GM18858 (cell line): ENCODE data around the gene C1orf115.
"Not testable (repeated sequence)": the region's sequence is repeated elsewhere in the genome, so short reads cannot be mapped to it uniquely, and the experiment has no call there.

Experiments used
- ATAC-seq: cut with Tn5 transposase; IDR thresholded peaks from one replicate; pipeline ENCODE4 v1.9.1; 2021; ENCODE audit not compliant: unreplicated experiment

C1orf115 gene

DNA sequence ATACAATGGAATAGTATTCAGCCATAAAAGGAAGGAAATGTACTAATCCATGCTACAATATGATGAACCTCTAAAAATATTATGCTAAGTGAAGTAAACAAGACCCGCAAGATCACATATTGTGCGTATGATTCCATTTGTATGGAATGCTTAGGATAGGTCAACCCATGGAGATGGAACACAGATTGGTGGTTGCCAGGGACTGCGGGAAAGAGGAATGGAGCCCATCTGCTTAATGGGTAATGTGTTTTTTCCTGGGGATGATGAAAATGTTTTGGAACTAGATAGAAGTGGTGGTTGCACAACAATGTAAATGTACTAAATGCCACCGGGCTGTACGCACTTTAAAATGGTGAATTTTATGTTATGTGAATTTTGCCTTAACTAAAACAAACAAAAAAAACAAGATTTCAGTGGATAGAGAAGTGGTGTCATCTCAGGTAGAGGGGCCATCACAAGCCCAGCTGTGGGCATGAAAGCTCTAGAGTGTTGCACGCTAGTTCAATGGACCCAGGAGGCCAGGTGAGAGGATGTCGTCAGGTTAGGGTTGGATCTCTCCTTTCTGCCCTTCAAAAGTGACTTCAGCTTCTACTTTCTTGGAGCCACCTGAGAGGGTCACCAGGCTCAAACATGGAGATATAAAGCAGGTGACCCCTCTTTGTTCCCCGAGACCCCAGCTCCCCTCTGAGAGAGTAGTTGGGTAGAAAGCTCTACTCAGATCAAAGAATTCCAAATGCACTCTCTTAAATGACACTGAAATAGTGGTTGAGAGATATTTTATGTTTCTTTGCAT is 2.5 kb downstream of the C1orf115 start:
- no peak for ATAC-seq

DNA sequence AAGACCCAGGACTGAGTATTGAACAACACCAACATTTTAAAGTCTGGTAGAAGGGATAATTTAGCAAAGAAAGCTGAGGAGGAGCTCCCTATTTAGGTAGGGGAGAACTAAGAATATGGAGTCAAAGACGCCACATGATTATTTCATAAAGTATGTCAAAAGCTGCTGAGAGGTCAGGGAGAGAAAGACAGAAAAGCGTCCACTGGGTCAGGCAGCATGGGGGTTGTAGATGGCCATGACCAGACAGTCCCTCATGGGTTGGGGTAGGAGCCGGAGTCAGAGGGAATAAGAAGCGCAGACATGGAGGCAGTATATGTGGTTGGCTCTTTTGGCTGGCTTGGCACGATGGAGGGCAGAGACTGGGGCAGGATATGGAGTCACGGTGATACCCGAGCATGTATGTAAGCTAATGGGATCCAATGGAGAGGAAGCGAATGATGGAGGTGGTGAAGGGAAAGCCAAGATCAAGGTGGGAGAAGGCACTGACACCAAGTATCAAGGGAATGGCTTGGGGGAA is 4.8 kb downstream of the C1orf115 start:
- ATAC-seq, result no peak

DNA sequence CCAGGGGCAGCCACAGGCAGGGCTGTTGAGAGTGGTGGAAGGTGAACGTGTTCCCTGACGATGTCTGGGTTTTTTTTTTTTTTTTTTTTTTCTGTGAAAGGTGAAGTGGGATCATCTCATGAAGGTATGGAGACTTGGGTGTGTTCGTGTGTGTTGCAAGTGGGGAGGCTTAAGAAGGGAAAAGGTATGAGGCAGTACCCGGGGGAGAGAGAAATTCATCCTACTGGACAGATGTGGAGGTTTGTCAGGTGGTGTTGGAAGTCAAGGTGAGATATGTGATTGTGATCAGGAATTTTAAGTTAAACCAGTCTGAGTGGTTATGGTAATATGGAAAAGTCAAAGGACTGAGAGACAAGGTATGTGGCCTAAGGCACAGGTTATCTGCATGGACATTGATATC is 5.3 kb downstream of the C1orf115 start:
- ATAC-seq, result no peak

DNA sequence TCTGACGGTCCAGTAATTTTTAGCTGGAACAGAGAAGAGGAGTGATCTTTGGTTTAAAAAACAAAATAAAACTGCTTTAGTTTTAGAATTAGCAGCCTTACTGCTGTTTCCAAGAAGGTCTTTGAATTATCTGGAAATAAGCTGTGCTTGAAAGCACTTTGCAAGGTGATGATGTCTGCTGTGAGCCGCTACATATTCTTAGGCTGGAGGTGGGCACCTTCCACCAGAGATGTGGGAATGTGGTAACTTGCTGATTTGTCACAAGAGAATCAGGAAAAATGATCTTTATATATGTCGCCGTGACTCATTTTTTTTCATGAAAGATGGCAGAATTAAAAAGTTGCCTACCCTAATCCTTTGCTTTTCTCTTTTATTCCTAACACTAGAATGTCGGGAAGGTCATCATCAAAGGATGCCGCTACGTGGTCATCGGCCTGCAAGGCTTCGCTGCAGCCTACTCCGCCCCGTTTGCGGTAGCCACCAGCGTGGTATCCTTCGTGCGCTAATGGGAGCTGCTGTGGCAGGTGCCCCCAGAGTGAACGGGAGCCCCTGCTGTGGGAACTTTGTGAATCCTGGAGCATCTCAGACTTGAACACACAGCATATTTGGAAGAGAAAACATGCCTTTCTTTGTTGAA is 6.2 kb downstream of the C1orf115 start:
- no peak for ATAC-seq

DNA sequence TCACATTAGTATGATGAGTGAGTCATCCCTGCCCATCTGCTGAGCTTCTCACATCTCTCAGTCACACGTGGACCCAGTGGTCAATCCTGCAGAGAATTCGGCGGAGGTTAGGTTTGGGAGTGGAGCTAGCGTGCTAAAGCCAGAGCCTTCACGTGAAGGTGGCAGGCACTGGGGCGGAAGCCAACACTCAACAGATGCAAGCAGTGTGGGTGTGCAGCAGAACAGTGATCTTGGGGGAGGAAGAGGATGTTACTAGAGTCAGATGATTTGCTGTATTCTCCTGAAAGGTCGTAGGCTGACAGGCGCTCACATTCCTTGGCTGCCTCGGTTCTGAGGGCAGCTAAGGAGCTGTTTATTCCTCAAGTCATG is 6.7 kb downstream of the C1orf115 start:
- ATAC-seq, result no peak

DNA sequence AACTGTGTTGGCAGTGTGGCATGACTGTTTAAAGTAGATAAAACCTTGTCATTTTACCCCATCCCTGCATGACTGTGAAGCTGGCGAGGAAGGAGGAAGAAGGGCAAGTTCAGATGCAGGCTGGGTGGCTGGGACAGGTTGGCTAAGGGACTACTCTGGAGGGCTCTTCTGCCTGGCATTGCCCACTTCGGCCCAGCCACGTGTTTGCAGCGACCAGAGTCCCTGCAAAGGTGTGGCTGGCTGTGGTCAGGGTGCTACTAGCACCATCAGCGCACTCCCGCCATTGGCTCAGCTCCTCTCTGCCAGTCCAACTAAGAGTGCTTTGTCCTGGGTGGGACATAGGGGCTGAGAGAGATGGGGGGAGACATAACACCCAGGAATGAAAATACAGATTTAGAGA is 7.2 kb downstream of the C1orf115 start:
- no peak for ATAC-seq

DNA sequence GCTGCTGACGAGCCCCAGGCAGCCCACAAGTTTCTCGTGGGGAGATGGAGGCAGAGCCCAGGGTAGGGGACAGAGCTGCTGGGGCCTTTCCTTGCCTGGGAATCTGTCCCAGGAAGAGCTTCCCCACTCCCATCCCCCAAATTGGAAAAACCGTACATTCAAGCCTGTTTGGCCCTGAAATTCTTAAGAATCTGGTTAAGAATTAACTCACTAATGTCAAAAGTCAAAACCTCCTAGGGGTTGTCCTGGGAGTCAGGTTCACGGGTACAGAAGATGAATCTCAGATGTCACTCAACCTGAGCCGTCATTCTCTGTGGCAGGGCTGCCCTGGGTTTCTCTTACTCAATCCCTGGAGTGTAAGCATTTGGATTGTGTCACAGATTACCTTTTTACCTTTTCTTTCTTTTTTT is 8.4 kb downstream of the C1orf115 start:
- ATAC-seq, result no peak

DNA sequence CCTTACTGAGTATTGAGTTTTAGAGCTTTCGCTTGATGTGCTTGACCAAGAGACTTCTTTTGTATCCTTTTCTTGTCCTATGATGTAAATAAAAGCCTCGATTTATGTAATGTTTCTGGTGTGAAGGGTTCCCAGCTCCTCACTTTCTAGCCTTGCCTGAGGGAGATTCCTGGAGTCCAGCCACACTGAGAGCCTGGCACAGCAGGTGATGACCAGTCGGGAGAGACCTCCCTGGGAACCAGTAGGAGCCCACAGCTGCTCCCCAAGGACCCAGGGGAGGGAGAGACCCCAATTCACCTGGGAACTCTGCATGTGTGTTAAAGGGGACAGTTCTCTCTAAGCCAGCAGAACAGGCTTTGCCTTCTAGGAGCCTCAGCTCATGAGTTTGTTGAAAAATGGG is 8.9 kb downstream of the C1orf115 start:
- no peak for ATAC-seq

DNA sequence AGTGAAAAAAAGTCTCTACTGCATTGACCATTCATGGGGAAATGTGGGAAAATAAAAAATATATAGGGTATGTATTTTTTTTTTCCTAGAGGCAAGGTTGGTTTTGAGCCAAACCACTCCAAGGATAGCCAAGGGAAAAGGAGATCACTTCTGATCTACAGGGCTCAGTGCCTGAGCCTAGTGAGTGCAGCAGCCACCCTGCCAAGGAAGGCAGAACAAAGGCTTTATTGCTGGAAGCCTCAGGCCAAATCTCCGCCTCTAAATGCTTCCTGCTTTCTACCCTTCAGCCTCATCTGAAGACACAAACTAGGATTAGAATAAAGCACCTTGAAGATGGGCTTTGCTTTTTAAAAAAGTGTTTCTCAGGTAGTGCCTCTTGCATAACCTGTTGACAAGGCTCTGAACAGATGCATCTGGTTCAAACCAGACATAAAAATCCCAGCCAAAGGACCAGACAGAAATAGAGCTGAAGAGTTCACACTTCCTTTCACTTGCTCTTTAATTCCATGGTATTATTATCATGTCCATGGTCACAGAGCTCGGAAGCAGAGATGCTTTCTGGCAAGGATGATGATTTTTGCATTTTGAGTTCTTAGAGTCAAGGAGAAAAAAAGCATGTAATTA is 10.5 kb downstream of the C1orf115 start:
- ATAC-seq, result no peak

DNA sequence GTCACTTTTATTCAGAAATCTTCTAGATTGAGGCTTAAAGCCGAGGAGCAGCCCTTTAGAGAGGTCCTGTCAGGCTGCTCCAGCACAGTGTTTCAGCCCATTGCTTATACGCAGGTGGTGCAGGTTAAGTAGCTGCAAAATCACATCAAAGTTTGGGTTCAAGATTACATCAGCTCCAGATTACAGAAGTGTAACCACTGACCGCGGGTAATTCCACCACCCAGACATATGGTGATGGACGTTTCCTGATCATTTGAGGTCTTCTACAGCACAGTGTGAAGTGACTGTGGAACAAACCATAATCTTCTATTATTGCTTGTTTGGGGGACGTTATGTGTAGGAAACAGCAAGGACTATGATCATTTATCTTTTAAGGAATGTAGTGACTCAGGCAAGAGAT is 11.8 kb downstream of the C1orf115 start:
- peak; percentile 58 for ATAC-seq

DNA sequence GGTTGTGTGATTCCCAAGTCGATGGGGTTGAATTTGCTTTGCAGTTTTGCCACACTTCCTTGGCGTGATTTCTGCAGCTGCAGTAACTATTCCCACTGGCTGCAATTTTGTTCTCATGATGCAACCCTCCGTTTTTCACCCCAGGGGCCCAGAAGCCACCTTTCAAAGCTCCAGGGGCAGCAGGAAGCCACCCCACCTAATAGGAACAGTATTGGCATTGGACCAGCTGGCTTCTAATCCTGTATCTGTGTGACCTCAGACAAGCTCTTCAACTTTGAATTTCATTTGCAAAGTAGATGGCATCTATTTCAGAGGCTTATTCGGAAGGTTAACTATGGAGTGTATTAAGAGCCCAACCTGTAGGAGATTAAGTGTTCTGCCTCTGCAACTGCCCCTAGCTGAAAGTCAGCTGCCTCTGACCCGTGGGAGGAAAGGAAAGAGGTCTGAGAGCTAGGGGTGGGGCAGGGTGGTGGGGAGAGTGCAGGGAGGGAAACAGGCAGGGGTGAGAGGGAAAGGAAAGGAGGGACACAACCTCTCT is 12.6 kb downstream of the C1orf115 start:
- no peak for ATAC-seq

DNA sequence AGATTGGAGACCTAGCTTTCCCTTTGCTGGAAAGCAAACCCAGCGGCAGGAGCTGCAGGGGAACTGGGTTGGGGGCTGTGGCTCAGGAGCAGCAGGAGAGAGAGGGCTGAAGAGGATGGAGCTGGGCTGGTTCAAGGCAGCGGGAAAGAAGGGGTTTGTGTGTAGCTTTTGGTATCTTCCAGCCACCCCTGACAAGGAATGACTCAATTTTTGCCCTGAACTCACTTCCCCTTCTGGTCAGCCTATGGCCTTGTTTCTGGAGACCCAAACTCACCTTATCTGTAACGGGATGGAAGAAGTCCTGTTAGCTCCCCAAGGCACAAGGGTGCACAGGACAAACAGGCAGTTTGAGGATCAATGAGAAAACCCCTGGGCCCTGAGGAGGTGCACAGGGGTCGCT is 13.1 kb downstream of the C1orf115 start:
- no peak for ATAC-seq

DNA sequence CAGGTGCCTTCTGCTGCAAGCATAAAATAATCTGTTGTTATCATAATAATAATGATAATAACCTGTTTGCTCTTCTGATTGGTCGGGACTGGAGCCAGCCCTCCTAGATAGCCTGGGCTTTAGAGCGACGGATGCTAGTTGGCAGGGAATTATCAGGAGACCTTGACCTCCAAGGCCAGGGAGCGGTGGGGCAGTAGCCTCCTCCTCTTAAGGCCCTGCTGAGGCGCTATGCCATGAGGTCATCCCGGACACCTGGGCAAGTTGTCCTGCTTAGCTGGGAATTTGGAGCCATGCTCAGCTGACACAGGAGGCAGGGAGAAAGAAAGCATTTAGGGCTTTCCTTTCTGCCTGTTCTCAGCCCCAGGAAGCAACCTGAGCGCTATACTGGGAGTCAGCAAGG is 15.6 kb downstream of the C1orf115 start:
- ATAC-seq, result no peak

DNA sequence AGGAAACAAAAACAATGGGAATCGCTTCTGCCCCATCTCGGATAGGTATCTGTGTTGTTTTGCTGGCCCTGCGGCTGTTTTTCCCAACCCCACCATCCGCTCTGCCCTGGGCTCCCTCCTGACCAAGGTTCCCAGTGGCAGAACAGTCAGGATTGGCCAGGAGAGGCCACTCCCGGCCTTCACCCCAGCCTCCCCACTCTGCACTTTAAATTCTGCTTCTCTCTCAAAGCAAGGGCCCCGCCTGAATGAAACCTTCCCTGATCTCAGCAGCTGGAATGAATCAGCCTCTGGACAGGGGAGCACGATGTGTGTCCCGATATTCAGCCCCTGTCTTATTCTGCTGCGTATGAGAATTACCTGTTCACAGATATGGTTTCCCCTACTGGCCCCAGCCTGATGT is 16.3 kb downstream of the C1orf115 start:
- ATAC-seq, result no peak

DNA sequence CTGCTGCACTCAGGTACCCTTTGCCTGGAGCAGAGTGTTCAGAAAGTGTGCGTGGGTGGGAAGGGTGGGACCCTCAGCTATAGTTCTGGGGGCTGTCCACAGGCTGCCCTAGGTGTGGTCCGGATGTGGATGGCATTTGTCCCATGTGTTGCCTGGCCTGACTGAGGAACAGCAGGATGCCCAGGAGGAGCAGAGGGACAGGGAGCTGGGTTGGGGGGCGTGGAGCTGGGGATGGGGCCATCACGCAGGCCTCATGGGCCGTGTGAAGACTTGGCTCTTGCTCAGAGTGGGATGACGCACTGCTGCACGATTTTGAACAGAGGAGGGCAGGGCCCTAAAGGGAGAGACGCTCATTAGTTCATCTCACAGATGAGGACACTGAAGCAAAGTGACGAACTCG is 17.0 kb downstream of the C1orf115 start:
- ATAC-seq, result no peak

DNA sequence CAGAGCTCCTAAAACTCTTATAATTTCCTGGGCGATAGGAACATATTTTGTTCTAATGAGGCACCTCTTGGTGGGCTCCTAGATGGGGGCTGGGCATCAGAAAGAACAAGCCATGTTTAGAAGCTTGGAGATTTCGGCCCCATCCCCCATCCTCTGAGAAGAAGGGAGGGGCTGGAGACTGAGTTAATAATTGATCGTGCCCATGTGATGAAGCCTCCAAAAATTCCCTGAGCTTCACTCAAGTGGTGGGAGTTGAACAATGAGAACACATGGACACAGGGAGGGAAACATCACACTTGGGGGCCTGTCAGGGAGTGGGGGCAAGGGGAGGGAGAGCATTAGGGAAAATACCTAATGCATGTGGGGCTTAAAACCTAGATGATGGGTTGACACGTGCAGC is 18.1 kb downstream of the C1orf115 start:
- ATAC-seq, result no peak

DNA sequence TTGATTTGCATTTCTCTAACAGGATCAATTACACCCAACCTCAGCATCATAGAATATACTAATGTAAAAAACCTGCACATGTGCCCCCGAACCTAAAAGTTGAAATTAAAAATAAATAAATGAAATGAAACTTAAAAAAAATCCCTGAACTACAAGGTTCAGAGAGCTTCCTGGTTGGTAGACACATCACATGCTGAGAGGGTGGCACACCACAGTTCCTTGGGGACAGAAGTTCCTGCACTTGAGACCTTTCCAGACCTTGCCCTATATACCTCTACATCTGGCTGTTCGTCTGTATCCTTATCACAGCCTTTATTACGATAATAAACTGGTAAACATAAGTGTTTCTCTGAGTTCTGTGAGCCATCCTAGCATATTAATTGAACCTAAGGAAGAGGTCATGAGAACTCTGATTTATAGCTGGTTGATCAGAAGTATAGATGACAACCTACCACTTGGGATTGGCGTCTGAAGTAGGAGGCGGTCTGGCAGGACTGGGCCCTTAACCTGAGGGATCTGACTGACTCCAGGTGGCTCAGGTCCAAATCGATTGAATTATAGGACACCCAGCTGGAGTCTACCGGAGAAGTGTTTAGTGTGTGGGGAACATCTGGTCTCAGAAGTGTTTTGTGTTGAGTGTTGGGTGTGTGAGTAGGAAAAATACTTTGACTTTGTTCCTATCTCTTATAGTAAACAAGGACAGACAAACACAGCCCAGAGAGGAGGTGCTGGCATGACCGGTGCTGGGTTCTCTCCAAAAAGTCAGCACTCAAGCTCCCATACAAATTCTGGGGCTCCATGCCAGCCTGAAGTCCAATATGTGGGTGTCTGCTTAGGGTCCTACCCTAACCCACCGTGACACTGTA is 19.0 kb downstream of the C1orf115 start:
- ATAC-seq, result no peak

DNA sequence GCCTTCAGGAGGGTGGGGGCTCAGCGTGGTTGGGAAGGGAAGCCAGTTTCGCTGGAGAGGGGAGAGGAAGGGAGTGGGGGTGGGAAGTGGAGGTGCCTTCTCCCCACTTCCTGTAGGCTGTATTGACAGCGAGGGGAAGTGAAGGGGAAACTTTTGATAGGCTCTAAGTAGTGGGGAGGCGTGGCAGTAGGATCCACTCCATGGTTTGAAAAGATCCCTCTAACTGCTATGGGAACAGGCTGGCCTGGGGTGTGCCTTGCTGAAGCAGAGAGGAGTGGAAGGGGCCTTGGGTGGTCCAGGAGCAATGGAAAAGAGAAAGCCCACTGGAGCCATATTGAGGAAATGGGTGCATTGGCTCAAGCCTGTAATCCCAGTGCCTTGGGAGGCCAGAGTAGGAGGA is 20.2 kb downstream of the C1orf115 start:
- ATAC-seq, result no peak

DNA sequence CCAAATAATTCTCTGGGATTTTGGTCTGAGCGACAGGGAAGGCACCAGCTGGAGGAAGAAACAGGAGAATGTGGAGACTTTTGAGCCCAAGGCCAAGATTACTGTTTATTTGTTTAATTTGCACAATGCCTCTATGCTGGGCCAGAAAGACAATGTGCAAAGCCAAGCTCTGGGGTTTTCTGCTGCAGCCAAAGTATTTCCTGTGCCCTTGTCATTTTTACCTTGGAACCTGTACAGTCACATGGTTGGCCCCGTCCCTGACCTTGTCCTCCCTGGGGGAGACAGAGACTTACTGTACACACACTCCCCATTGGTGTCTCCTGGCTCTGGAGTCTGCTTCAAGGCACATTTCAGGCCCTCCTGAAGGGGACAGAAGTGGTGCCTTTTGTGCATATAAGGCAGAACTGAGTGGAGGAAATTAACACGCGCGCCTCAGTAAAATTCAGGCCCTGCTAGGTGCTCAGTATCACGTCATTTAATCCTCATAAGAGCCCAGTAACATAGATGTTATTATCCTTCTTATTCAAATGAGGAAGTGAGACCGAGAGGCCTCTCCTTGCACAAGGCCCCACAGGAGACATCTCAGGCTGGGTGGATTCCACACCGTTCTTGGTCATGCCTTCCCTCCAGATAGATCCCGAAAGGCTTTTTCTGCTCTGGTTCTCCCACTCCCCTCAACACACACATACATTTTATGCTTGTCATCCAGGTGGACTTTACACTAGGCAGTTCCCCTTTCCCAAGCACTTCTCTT is 21.1 kb downstream of the C1orf115 start:
- ATAC-seq, result peak; percentile 70

DNA sequence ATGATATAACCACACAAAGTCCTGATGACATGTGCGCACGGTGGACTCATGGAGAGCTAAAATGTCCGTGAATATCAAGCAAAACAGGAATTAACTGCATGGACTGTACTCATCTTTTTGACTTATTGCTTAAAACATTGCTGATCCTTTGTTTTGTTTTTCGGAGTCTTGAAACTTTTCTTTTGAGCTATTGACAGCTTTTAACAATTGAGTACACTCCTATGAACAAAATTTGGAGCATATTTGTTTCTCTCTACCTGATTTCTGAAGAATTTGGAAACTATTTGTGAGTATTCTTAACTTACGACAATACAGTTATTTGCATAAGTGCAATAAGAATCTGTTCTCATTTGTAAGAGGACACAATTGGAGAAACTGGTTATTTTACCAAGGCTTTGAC is 25.8 kb downstream of the C1orf115 start:
- ATAC-seq, result not testable (repeated sequence)
